ENCODE results near the gene PTPRZ1. TPM values are rescaled to one million over a fixed set of nuclear protein-coding genes. Genes with fewer than 3 reads are reported as not detected.
A peak's percentile ranks its signal among the peaks of the same experiment; 100 is the strongest.

Gene PTPRZ1
- total RNA-seq = 0.47 TPM
- polyA plus RNA-seq = 1.0 TPM
- long read RNA-seq, donor 1 = 0 reads
- long read RNA-seq, donor 2 = 0 reads
- long read RNA-seq, donor 3 = 0 reads
- long read RNA-seq, donor 4 = 0 reads
- long read RNA-seq, donor 5, partial matches to known transcripts = 0 of 6 reads
- long read RNA-seq, donor 5, other reads (novel, unspliced or antisense) = 6 of 6 reads
- long read RNA-seq, donor 6 = 0 reads
- long read RNA-seq, donor 7 = 0 reads
- long read RNA-seq, donor 8 = 0 reads
- long read RNA-seq, donor 9 = 0 reads
- long read RNA-seq, donor 10 = 0 reads

GRCh38 chr7:121872831-121873288 is at the start of gene PTPRZ1:
Gene PTPRZ1 (plus strand): TSS chr7:121873161. CDS start chr7:121873500, 339 bp downstream.
- Histone ChIP-seq H3K36me3 (ENCODE audit: control insufficient read depth in 2 of 2, insufficient read depth in 2 of 2, low read length in 1 of 2) (no peaks in the 10 kb centered on the region), H3K4me1 (ENCODE audit: control insufficient read depth in 2 of 2, insufficient read depth in 2 of 2, low read length in 2 of 2) (no peaks in the 10 kb centered on the region), H3K27me3 (ENCODE audit: control insufficient read depth in 2 of 2, insufficient read depth in 1 of 2, low read length in 1 of 2) (peaks cover 26 to 29% of the 10 kb centered on the region in 2 donors), H3K27ac (ENCODE audit: low read depth in 1 of 2, low read length in 1 of 2) (no peak within 1 kb of the TSS), H3K9me3 (ENCODE audit: control insufficient read depth in 2 of 2, insufficient read depth in 1 of 2, low read length in 1 of 2) (no peaks in the 10 kb centered on the region), H3K4me3 (ENCODE audit: low read length in 2 of 2) (peak within 1 kb of the TSS; percentile 14 to 26)
- WGBS = 2% methylated on average over 49 of the region's 49 CpGs
- no peak for DNase-seq (ENCODE audit: low read depth in 6 of 9, low spot score in 9 of 9)

GRCh38 chr7:121824276-121824675 is 48.7 kb upstream of the PTPRZ1 start:
- DNase-seq (ENCODE audit: low read depth in 6 of 9, low spot score in 9 of 9) = no peak
- Histone ChIP-seq H3K4me1 (ENCODE audit: control insufficient read depth in 2 of 2, insufficient read depth in 2 of 2, low read length in 2 of 2) (no peaks in the 10 kb centered on the region), H3K27me3 (ENCODE audit: control insufficient read depth in 2 of 2, insufficient read depth in 1 of 2, low read length in 1 of 2) (no peaks in the 10 kb centered on the region), H3K9me3 (ENCODE audit: control insufficient read depth in 2 of 2, insufficient read depth in 1 of 2, low read length in 1 of 2) (no peaks in the 10 kb centered on the region), H3K4me3 (ENCODE audit: low read length in 2 of 2) (no peak overlapping the region), H3K27ac (ENCODE audit: low read depth in 1 of 2, low read length in 1 of 2) (no peak overlapping the region), H3K36me3 (ENCODE audit: control insufficient read depth in 2 of 2, insufficient read depth in 2 of 2, low read length in 1 of 2) (no peaks in the 10 kb centered on the region)
- WGBS = 84% methylated on average over 1 of the region's 1 CpG

- H3K36me3 ChIP-seq (ENCODE audit: control insufficient read depth in 2 of 2, insufficient read depth in 2 of 2, low read length in 1 of 2) = no peaks in the 10 kb centered on the region
- H3K4me3 ChIP-seq (ENCODE audit: low read length in 2 of 2) = no peak overlapping the region
- no peaks in the 10 kb centered on the region for H3K27me3 ChIP-seq (ENCODE audit: control insufficient read depth in 2 of 2, insufficient read depth in 1 of 2, low read length in 1 of 2)
- DNase-seq (ENCODE audit: low read depth in 6 of 9, low spot score in 9 of 9) = no peak
- H3K27ac ChIP-seq (ENCODE audit: low read depth in 1 of 2, low read length in 1 of 2) = no peak overlapping the region
- no peaks in the 10 kb centered on the region for H3K9me3 ChIP-seq (ENCODE audit: control insufficient read depth in 2 of 2, insufficient read depth in 1 of 2, low read length in 1 of 2)
- WGBS = 58% methylated on average over 3 of the region's 3 CpGs
- no peaks in the 10 kb centered on the region for H3K4me1 ChIP-seq (ENCODE audit: control insufficient read depth in 2 of 2, insufficient read depth in 2 of 2, low read length in 2 of 2)
Measured at GRCh38 chr7:121831351-121831750, 41.6 kb upstream of the PTPRZ1 start.

- 73% methylated on average over 5 of the region's 5 CpGs for WGBS
- Histone ChIP-seq H3K27me3 (ENCODE audit: control insufficient read depth in 2 of 2, insufficient read depth in 1 of 2, low read length in 1 of 2) (no peaks in the 10 kb centered on the region), H3K36me3 (ENCODE audit: control insufficient read depth in 2 of 2, insufficient read depth in 2 of 2, low read length in 1 of 2) (no peaks in the 10 kb centered on the region), H3K27ac (ENCODE audit: low read depth in 1 of 2, low read length in 1 of 2) (no peak overlapping the region), H3K9me3 (ENCODE audit: control insufficient read depth in 2 of 2, insufficient read depth in 1 of 2, low read length in 1 of 2) (no peaks in the 10 kb centered on the region), H3K4me1 (ENCODE audit: control insufficient read depth in 2 of 2, insufficient read depth in 2 of 2, low read length in 2 of 2) (no peaks in the 10 kb centered on the region), H3K4me3 (ENCODE audit: low read length in 2 of 2) (no peak overlapping the region)
- no peak for DNase-seq (ENCODE audit: low read depth in 6 of 9, low spot score in 9 of 9)
Measured at GRCh38 chr7:121831801-121832200, 41.2 kb upstream of the PTPRZ1 start.

GRCh38 chr7:121832347-121832746 is 40.6 kb upstream of the PTPRZ1 start:
- H3K36me3 ChIP-seq (ENCODE audit: control insufficient read depth in 2 of 2, insufficient read depth in 2 of 2, low read length in 1 of 2) = no peaks in the 10 kb centered on the region
- no peaks in the 10 kb centered on the region for H3K4me1 ChIP-seq (ENCODE audit: control insufficient read depth in 2 of 2, insufficient read depth in 2 of 2, low read length in 2 of 2)
- no peak for DNase-seq (ENCODE audit: low read depth in 6 of 9, low spot score in 9 of 9)
- H3K9me3 ChIP-seq (ENCODE audit: control insufficient read depth in 2 of 2, insufficient read depth in 1 of 2, low read length in 1 of 2) = no peaks in the 10 kb centered on the region
- 93% methylated on average over 8 of the region's 8 CpGs for WGBS
- no peak overlapping the region for H3K27ac ChIP-seq (ENCODE audit: low read depth in 1 of 2, low read length in 1 of 2)
- no peaks in the 10 kb centered on the region for H3K27me3 ChIP-seq (ENCODE audit: control insufficient read depth in 2 of 2, insufficient read depth in 1 of 2, low read length in 1 of 2)
- H3K4me3 ChIP-seq (ENCODE audit: low read length in 2 of 2) = no peak overlapping the region

GRCh38 chr7:121833991-121834390 is 39.0 kb upstream of the PTPRZ1 start:
- Histone ChIP-seq H3K36me3 (ENCODE audit: control insufficient read depth in 2 of 2, insufficient read depth in 2 of 2, low read length in 1 of 2) (no peaks in the 10 kb centered on the region), H3K4me3 (ENCODE audit: low read length in 2 of 2) (no peak overlapping the region), H3K9me3 (ENCODE audit: control insufficient read depth in 2 of 2, insufficient read depth in 1 of 2, low read length in 1 of 2) (no peaks in the 10 kb centered on the region), H3K4me1 (ENCODE audit: control insufficient read depth in 2 of 2, insufficient read depth in 2 of 2, low read length in 2 of 2) (no peaks in the 10 kb centered on the region), H3K27ac (ENCODE audit: low read depth in 1 of 2, low read length in 1 of 2) (no peak overlapping the region), H3K27me3 (ENCODE audit: control insufficient read depth in 2 of 2, insufficient read depth in 1 of 2, low read length in 1 of 2) (no peaks in the 10 kb centered on the region)
- DNase-seq (ENCODE audit: low read depth in 6 of 9, low spot score in 9 of 9) = no peak

GRCh38 chr7:121837462-121837861 is 35.5 kb upstream of the PTPRZ1 start:
- H3K9me3 ChIP-seq (ENCODE audit: control insufficient read depth in 2 of 2, insufficient read depth in 1 of 2, low read length in 1 of 2) = no peaks in the 10 kb centered on the region
- no peaks in the 10 kb centered on the region for H3K27me3 ChIP-seq (ENCODE audit: control insufficient read depth in 2 of 2, insufficient read depth in 1 of 2, low read length in 1 of 2)
- no peak for DNase-seq (ENCODE audit: low read depth in 6 of 9, low spot score in 9 of 9)
- 71% methylated on average over 1 of the region's 1 CpG for WGBS
- no peaks in the 10 kb centered on the region for H3K4me1 ChIP-seq (ENCODE audit: control insufficient read depth in 2 of 2, insufficient read depth in 2 of 2, low read length in 2 of 2)
- H3K36me3 ChIP-seq (ENCODE audit: control insufficient read depth in 2 of 2, insufficient read depth in 2 of 2, low read length in 1 of 2) = no peaks in the 10 kb centered on the region
- no peak overlapping the region for H3K27ac ChIP-seq (ENCODE audit: low read depth in 1 of 2, low read length in 1 of 2)
- H3K4me3 ChIP-seq (ENCODE audit: low read length in 2 of 2) = no peak overlapping the region

- WGBS = 92% methylated on average over 4 of the region's 4 CpGs
- no peak overlapping the region for H3K4me3 ChIP-seq (ENCODE audit: low read length in 2 of 2)
- H3K36me3 ChIP-seq (ENCODE audit: control insufficient read depth in 2 of 2, insufficient read depth in 2 of 2, low read length in 1 of 2) = no peaks in the 10 kb centered on the region
- H3K9me3 ChIP-seq (ENCODE audit: control insufficient read depth in 2 of 2, insufficient read depth in 1 of 2, low read length in 1 of 2) = no peaks in the 10 kb centered on the region
- no peaks in the 10 kb centered on the region for H3K4me1 ChIP-seq (ENCODE audit: control insufficient read depth in 2 of 2, insufficient read depth in 2 of 2, low read length in 2 of 2)
- DNase-seq (ENCODE audit: low read depth in 6 of 9, low spot score in 9 of 9) = no peak
- H3K27me3 ChIP-seq (ENCODE audit: control insufficient read depth in 2 of 2, insufficient read depth in 1 of 2, low read length in 1 of 2) = no peaks in the 10 kb centered on the region
- no peak overlapping the region for H3K27ac ChIP-seq (ENCODE audit: low read depth in 1 of 2, low read length in 1 of 2)
Measured at GRCh38 chr7:121847041-121847440, 25.9 kb upstream of the PTPRZ1 start.

GRCh38 chr7:121853307-121853706 is 19.7 kb upstream of the PTPRZ1 start:
- no peaks in the 10 kb centered on the region for H3K4me1 ChIP-seq (ENCODE audit: control insufficient read depth in 2 of 2, insufficient read depth in 2 of 2, low read length in 2 of 2)
- DNase-seq (ENCODE audit: low read depth in 6 of 9, low spot score in 9 of 9) = no peak
- no peak overlapping the region for H3K27ac ChIP-seq (ENCODE audit: low read depth in 1 of 2, low read length in 1 of 2)
- 89% methylated on average over 2 of the region's 2 CpGs for WGBS
- H3K36me3 ChIP-seq (ENCODE audit: control insufficient read depth in 2 of 2, insufficient read depth in 2 of 2, low read length in 1 of 2) = no peaks in the 10 kb centered on the region
- H3K4me3 ChIP-seq (ENCODE audit: low read length in 2 of 2) = no peak overlapping the region
- no peaks in the 10 kb centered on the region for H3K9me3 ChIP-seq (ENCODE audit: control insufficient read depth in 2 of 2, insufficient read depth in 1 of 2, low read length in 1 of 2)
- no peaks in the 10 kb centered on the region for H3K27me3 ChIP-seq (ENCODE audit: control insufficient read depth in 2 of 2, insufficient read depth in 1 of 2, low read length in 1 of 2)
